Panc1 (cell line): ENCODE data around the gene ZNF451. TPM values are rescaled to one million over a fixed set of nuclear protein-coding genes. Genes with fewer than 3 reads are reported as not detected.

Source experiments
- ATAC-seq: fragments of 200-7000 bp; cut with Tn5 transposase; 2 replicates; pipeline ENCODE4 v1.9.1; 2020; ENCODE audit warnings: mild to moderate bottlenecking, moderate library complexity
- BruUV-seq: library from RNA; stranded (reverse); fragments of 400-500 nt; replicated peaks from 2 replicates; lab custom pipeline; 2021; lab: Mats Ljungman, UMichigan
- CTCF ChIA-PET: fragments of 300-600 bp; sonication (Branson Sonifier 250); formaldehyde crosslinking; loops from one replicate; lab custom pipeline; 2022; ENCODE audit warnings: antibody characterized with exemption; lab: Charles Lee
- POLR2A ChIA-PET: fragments of 300-600 bp; sonication (Branson Sonifier 250); formaldehyde crosslinking; loops from one replicate; lab custom pipeline; 2022; ENCODE audit warnings: antibody characterized with exemption; lab: Charles Lee
- DNase-seq: peaks from one replicate; pipeline ENCODE4 v3.0.0-alpha.2; 2010; ENCODE audit warnings: low read depth, low spot score
- H3K27ac ChIP-seq: 2 replicates; pipeline ENCODE4 v1.5.1; 2011; ENCODE audit warnings: mild to moderate bottlenecking, low read length, inconsistent platforms
- H3K27me3 ChIP-seq: fragments of 200-500 bp; sonication (Bioruptor generic); 2 replicates; pipeline ENCODE4 v1.6.0; 2014; ENCODE audit warnings: low read length, inconsistent platforms; ENCODE audit not compliant: control insufficient read depth, insufficient read depth
- H3K36me3 ChIP-seq: fragments of 200-500 bp; sonication (Bioruptor generic); 2 replicates; pipeline ENCODE4 v1.5.1; 2014; ENCODE audit warnings: inconsistent platforms, mild to moderate bottlenecking, low read length, moderate library complexity; ENCODE audit not compliant: control insufficient read depth, insufficient read depth
- H3K4me1 ChIP-seq: 2 replicates; pipeline ENCODE4 v1.5.1; 2011; ENCODE audit warnings: inconsistent platforms, mild to moderate bottlenecking, low read length, moderate library complexity; ENCODE audit not compliant: control insufficient read depth, insufficient read depth
- H3K4me3 ChIP-seq, 2 experiments: 2 replicates each; pipeline ENCODE4 v1.5.1; 2011 to 2012; ENCODE audit warnings: low read depth in 2 of 2, low read length in 2 of 2, mild to moderate bottlenecking in 2 of 2, inconsistent platforms in 1 of 2, moderate library complexity in 1 of 2
- H3K9me3 ChIP-seq: fragments of 200-500 bp; sonication (Bioruptor generic); 2 replicates; pipeline ENCODE4 v1.5.1; 2014; ENCODE audit warnings: low read depth, mild to moderate bottlenecking, inconsistent platforms, low read length, moderate library complexity; ENCODE audit not compliant: control insufficient read depth, insufficient read depth
- POLR2AphosphoS5 ChIP-seq: IDR thresholded peaks from 2 replicates; pipeline ENCODE4 v1.6.1; 2012; ENCODE audit warnings: mild to moderate bottlenecking, low read depth, low read length, moderate library complexity
- SIN3A ChIP-seq: IDR thresholded peaks from 2 replicates; pipeline ENCODE4 v1.6.1; 2012; ENCODE audit warnings: low read depth, mild to moderate bottlenecking, low read length, moderate library complexity, borderline replicate concordance; ENCODE audit not compliant: insufficient read depth
- TCF7L2 ChIP-seq: IDR thresholded peaks from 2 replicates; pipeline ENCODE4 v1.6.1; 2011; ENCODE audit warnings: mild to moderate bottlenecking, low read depth, low read length, inconsistent platforms
- in situ Hi-C: cut with HindIII; loops from 2 replicates; pipeline ENCODE4 v1.10.0; 2016; ENCODE audit warnings: low sequenced_read_pairs, low pct_unique_long_range_greater_than_20kb
- intact Hi-C: fragments of 100-400 bp; cut with micrococcal nuclease; formaldehyde crosslinking; loops from one replicate; pipeline ENCODE4 v1.10.0; 2022; ENCODE audit not compliant: unreplicated experiment
- total RNA-seq: library from RNA; stranded (reverse); gene quantifications from one replicate; pipeline ENCODE4 v1.2.1, GENCODE V29; 2021; ENCODE audit not compliant: unreplicated experiment
- TF ChIP-seq, protein P1 (sequence below): fragments of 450-650 bp; IDR thresholded peaks from 2 replicates; pipeline ENCODE4 v1.5.1; 2017; ENCODE audit warnings: mild to moderate bottlenecking
- TF ChIP-seq, protein P2 (sequence below), 2 experiments: IDR thresholded peaks; 2 replicates each; pipeline ENCODE4 v1.6.1; 2011 to 2012; ENCODE audit warnings: low read depth in 2 of 2, control low read depth in 1 of 2, low read length in 1 of 2, mild to moderate bottlenecking in 1 of 2, moderate library complexity in 1 of 2; ENCODE audit not compliant: insufficient read depth in 1 of 2

ZNF451 gene
- total RNA-seq, 1 experiment from 2014 or later, result 71.1 TPM

GRCh38 chr6:57134954-57135353, 45.0 kb downstream of the ZNF451 start:
- no peak overlapping the region for H3K4me3 ChIP-seq
- DNase-seq (no peak), ATAC-seq (no peak)
- intact Hi-C loops, result no loop called here
- BruUV-seq, result no TSS peak
- H3K36me3 ChIP-seq, result no peaks in the 10 kb centered on the region
- POLR2A ChIA-PET, result no interaction called here
- H3K4me1 ChIP-seq, result no peaks in the 10 kb centered on the region
- CTCF ChIA-PET, result no interaction called here
- no peaks in the 10 kb centered on the region for H3K9me3 ChIP-seq
- no peak overlapping the region for H3K27ac ChIP-seq
- TF ChIP-seq POLR2AphosphoS5 (no peak), SIN3A (no peak), TCF7L2 (no peak)
- TF ChIP-seq, protein P1, sequence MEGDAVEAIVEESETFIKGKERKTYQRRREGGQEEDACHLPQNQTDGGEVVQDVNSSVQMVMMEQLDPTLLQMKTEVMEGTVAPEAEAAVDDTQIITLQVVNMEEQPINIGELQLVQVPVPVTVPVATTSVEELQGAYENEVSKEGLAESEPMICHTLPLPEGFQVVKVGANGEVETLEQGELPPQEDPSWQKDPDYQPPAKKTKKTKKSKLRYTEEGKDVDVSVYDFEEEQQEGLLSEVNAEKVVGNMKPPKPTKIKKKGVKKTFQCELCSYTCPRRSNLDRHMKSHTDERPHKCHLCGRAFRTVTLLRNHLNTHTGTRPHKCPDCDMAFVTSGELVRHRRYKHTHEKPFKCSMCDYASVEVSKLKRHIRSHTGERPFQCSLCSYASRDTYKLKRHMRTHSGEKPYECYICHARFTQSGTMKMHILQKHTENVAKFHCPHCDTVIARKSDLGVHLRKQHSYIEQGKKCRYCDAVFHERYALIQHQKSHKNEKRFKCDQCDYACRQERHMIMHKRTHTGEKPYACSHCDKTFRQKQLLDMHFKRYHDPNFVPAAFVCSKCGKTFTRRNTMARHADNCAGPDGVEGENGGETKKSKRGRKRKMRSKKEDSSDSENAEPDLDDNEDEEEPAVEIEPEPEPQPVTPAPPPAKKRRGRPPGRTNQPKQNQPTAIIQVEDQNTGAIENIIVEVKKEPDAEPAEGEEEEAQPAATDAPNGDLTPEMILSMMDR, result no peak
- TF ChIP-seq, protein P2, sequence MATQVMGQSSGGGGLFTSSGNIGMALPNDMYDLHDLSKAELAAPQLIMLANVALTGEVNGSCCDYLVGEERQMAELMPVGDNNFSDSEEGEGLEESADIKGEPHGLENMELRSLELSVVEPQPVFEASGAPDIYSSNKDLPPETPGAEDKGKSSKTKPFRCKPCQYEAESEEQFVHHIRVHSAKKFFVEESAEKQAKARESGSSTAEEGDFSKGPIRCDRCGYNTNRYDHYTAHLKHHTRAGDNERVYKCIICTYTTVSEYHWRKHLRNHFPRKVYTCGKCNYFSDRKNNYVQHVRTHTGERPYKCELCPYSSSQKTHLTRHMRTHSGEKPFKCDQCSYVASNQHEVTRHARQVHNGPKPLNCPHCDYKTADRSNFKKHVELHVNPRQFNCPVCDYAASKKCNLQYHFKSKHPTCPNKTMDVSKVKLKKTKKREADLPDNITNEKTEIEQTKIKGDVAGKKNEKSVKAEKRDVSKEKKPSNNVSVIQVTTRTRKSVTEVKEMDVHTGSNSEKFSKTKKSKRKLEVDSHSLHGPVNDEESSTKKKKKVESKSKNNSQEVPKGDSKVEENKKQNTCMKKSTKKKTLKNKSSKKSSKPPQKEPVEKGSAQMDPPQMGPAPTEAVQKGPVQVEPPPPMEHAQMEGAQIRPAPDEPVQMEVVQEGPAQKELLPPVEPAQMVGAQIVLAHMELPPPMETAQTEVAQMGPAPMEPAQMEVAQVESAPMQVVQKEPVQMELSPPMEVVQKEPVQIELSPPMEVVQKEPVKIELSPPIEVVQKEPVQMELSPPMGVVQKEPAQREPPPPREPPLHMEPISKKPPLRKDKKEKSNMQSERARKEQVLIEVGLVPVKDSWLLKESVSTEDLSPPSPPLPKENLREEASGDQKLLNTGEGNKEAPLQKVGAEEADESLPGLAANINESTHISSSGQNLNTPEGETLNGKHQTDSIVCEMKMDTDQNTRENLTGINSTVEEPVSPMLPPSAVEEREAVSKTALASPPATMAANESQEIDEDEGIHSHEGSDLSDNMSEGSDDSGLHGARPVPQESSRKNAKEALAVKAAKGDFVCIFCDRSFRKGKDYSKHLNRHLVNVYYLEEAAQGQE (IDR thresholded peaks at IDR 0.05; ENCODE audit: insufficient read depth in 1 of 2, low read depth in 2 of 2, low read length in 1 of 2), result no peak
- in situ Hi-C loops, result no loop called here
- H3K27me3 ChIP-seq, result no peaks in the 10 kb centered on the region

- CTCF ChIA-PET, result no interaction called here
- no peaks in the 10 kb centered on the region for H3K36me3 ChIP-seq
- intact Hi-C loops, result no loop called here
These were observed 45.9 kb downstream of the ZNF451 start for GRCh38 chr6:57135885-57136284.

More at GRCh38 chr6:57135885-57136284, 45.9 kb downstream of the ZNF451 start:
- no peaks in the 10 kb centered on the region for H3K9me3 ChIP-seq
- H3K27me3 ChIP-seq, result no peaks in the 10 kb centered on the region
- H3K4me3 ChIP-seq, result no peak overlapping the region
- in situ Hi-C loops, result no loop called here
- ATAC-seq (no peak), DNase-seq (no peak)
- POLR2A ChIA-PET, result no interaction called here
- H3K4me1 ChIP-seq, result no peaks in the 10 kb centered on the region
- no peak overlapping the region for H3K27ac ChIP-seq
- BruUV-seq, result no TSS peak
- no peak for TF ChIP-seq SIN3A
- TF ChIP-seq, protein P2 (IDR thresholded peaks at IDR 0.05; ENCODE audit: insufficient read depth in 1 of 2, low read depth in 2 of 2, low read length in 1 of 2), result no peak
